Peyer's patch (tissue), 4 donors: Measurements from ENCODE around the gene GGTA1.

Source experiments
- CTCF ChIP-seq, 6 experiments: fragments of 450-650 bp in 4 of 6; fragments of 200-600 bp in 2 of 6; sonication (generic) in 1 of 6; IDR thresholded peaks; one replicate each; pipeline ENCODE4 v1.5.1; 2017 to 2019; ENCODE audit warnings: antibody characterized with exemption in 6 of 6, mild to moderate bottlenecking in 3 of 6, moderate library complexity in 1 of 6
- POLR2A ChIP-seq, 2 donors: fragments of 450-650 bp; IDR thresholded peaks; one replicate each; pipeline ENCODE4 v1.5.1; 2017; ENCODE audit warnings: antibody characterized with exemption in 2 of 2, mild to moderate bottlenecking in 2 of 2, moderate library complexity in 2 of 2

- no peak for TF ChIP-seq CTCF (IDR thresholded peaks at IDR 0.05)
- TF ChIP-seq POLR2A (IDR thresholded peaks at IDR 0.05), result no peak
Measured at GRCh38 chr9:121537283-121537682, 37.6 kb upstream of the GGTA1 start.
